ENCODE results near the gene FA2H.

FA2H gene

GRCh38 chr16:74743668-74744299 lies 30.8 kb downstream of the FA2H start:
- DNase-seq (ENCODE audit: low spot score) = peak; percentile 21

DNA sequence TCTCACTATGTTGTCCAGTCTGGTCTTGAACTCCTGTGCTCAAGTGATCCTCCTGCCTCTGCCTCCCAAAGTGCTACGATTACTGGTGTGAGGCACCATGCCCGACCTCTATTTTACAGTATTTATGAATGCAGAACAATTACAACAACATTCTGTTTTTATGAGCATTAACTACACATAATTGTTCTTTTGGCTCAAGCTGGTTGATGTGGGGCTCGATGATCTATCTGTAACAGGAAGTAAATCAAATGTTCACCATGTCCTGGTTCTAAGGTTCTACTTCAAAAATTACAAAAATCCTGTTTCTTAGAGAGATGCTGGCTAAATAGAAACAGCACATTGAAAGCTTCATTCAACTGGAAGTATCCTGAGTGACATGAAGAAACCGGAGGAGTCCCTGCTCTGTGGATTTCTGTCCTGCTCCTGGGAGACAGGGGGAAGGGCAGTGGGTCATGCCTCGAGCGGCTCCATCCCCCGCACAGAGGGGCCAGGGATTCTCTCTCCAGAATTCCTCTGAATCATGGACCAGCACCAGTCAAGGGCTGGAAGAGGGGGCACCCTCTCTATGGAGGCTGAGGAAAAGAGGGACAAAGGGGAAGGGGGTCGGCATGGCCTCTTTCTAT lies 31.5 kb downstream of the FA2H start:
- no peak for DNase-seq (ENCODE audit: low spot score)

- no peak for DNase-seq (ENCODE audit: low spot score)
Measured at GRCh38 chr16:74742051-74742481, 32.6 kb downstream of the FA2H start.

DNA sequence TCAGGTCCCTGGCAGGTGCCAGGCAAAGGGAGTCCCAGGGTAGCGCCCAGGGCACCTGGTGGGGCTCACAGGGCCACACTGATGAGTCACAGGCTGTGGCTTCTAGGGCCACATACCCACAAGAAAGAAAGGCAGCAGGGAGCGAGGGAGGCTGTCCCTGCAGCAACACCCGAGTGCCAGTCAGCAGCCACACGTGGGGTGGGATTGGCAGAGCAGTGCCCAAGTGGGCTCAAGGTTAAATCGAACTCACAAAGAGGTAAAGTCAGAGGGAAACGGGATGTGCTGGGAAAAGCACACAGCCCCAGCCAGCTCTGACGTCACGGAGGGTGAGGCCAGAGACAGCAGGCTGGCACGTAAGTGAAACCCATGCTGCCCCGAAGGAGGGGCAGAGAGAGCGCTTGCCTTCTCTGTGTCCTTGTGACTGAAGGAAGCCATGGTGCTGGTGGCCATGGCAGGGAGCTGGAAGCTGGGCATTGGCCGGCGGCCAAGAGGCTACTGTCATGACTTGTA lies 33.8 kb downstream of the FA2H start:
- DNase-seq (ENCODE audit: low spot score) = no peak

- DNase-seq (ENCODE audit: low spot score) = no peak
Measured at GRCh38 chr16:74739275-74739674, 35.3 kb downstream of the FA2H start.

GRCh38 chr16:74738816-74739215 lies 35.8 kb downstream of the FA2H start:
- DNase-seq (ENCODE audit: low spot score) = no peak

GRCh38 chr16:74738113-74738541 lies 36.5 kb downstream of the FA2H start:
- DNase-seq (ENCODE audit: low spot score) = no peak

DNA sequence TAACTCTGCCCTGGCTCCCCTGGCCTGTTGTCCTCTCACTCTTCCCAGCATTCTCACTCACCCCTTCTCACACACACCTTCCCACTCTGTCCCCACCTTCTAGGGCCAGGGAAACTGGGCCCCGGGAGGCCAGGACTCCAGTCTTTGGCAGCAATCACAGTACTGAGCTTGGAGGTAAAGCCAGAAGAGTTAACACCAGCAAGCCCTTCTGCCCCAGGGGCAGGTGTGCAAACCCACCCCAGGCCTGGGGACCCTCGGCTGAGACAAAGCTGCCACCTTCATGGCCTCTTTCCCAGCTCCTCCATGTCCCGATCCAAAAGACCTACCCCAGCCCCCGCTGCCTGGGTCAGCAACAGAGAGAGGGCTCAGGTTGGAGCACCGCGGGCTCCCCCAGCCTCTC lies 37.1 kb downstream of the FA2H start:
- no peak for DNase-seq (ENCODE audit: low spot score)

GRCh38 chr16:74736531-74737157 lies 38.0 kb downstream of the FA2H start:
- DNase-seq (ENCODE audit: low spot score) = no peak

DNA sequence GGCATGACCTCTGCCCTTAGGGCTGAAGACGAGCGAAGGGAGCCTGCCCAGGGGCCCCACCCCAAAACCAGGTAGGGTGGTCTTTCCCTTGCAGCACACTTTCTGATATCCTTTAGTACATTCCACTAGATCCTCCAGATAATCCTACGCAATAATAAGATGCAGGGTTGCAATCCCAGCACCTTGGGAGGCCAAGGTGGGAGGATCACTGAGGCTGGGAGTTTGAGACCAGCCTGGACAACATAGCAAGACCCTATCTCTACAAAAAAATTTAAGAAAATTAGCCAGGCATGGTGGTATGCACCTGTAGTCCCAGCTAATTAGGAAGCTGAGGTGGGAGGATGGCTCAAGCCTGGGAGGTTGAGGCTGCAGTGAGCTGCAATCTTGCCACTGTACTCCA lies 39.1 kb downstream of the FA2H start:
- no peak for DNase-seq (ENCODE audit: low spot score)

DNA sequence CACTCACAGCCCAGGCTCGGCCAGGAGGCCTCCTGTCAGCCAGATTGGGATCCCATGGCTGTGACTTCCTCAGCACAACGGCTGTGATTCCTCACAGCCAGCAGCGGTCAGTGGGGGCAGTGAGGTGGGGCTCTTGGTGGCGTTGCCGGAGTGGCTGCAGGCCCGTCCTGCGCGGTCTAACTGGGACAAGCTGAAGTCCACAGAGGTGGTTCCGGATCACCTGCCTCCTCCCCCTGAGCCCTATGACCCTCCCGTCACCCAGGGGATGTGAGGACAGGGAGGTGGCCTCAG lies 39.5 kb downstream of the FA2H start:
- DNase-seq (ENCODE audit: low spot score) = no peak

DNA sequence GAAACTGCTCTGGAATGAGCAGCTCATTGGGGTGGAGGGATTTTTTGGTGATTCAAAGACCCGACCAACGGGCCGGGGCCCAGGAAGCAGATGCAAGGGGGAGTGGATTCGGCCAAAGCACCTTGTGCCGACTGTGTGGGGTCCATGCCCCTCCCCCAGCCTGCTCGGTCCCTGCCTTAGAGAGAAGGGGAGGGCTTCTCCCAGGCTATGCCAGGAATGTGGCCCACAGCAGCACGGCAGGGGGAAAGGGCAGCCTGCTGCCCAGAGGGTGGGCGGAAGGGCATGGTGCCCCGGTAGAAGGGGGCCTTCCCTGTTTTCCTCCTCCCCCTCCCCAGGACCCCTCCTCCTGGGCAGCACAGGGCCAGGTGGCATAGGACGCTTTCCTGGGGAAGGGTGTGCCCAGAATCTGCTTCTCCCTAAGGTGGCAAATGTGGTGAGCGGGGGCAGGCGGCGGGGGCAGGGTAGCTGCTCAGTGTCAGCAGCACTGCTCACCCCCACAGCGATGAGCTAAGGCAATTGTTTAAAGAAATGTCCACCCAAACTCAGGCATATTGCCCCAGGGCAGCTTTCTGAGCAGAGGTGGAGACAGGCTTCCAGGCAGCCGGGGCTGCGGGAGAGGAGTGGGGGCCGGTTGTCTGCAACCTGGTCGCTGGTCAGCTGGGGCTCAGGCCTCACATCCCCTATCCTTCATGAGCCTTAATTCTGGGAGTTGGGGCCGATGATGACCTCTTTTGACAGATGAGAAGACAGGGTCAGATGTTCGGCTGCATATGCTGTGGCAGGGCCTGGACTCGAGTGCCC lies 40.1 kb downstream of the FA2H start:
- DNase-seq (ENCODE audit: low spot score) = no peak

DNA sequence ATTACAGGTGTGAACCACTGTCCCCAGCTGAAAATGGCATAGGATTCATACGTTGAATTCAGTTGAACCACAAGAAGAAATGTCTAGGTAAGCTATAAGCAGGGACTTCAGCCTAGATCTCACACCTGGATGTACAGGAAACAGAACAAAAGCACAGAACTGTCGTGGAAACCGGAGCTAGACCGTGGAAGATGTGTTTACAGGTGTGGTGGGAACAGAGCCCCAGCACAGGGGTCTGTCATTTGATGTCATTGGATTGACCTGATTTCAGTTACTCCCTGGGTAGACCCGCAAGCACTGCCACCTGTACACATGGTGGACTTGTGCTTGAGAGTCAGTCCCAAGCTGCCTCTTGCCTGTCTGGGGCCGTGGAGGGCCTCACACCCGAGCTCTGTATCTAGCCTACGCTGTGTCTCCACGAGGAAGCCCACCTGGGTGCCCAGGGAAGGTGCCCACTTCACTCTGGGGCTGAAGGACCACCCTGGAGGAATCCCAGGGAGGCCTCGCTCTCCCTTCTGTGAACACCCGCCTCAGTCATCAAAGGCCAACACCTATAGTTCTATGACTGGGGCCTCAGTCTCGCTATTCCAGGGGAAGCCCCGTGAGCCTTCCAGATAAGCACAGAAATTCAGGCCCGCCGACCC lies 41.8 kb downstream of the FA2H start:
- no peak for DNase-seq (ENCODE audit: low spot score)

GRCh38 chr16:74731853-74732477 lies 42.7 kb downstream of the FA2H start:
- DNase-seq (ENCODE audit: low spot score) = no peak

DNA sequence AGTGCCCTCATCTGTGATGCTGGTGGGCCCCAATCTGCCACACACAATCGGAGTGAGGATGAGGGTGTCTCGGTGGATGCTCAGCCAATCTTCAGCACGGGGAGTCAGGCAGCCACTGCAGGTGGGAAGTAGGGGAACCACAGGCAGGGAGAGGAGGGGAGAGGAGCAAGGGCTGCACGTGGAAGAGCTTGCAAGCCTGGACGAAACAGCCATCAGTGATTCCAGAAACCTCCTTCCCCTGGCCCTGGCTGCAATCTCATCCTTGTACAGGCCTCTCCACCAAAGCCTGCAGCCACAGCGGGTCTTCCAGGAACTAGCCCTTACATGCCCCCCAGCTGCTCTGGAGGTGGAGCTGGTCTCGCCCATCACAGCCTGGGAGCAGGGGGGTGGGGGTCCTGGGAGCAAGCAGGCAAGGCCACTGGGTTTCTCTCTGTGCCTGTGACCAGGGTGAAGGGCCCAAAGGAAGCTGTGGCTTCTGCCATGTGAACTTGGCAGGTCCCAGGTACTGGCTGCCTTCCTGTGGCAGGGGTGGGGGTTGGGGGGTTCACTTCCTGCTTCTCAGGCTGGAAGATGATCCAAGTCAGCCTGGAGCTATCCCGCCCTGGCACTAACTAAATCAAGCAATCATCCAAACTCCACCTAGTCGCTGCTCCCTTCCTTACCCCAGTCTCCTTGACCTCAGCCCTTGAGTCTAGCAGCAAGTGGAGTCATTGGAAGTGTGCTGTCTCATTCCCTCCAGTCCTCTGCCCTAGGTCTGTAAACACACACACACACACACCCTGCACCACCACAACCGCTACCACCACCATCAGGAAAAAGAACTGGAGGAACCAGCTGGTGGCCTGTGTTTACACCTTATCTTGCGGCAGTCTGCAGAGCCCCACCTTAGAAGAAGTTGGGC lies 44.6 kb downstream of the FA2H start:
- no peak for DNase-seq (ENCODE audit: low spot score)

DNA sequence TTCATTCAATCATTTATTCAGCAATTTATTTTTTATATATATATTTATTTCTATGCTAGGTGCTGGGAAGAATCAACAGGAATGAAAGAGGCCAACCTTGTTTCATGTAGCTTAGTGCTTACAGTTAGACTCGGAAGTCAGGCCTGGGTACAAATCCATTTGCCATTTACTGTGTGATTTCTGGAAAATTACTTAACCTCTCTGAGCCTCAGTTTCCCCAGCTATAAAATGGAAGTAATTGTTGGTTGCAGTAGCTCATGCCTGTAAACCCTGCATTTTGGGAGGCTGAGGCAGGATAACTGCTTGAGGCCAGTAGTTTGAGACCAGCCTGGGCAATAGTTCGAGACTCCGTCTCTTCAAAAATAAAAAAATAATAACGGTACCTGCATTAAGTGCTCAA lies 46.7 kb downstream of the FA2H start:
- no peak for DNase-seq (ENCODE audit: low spot score)

- no peak for DNase-seq (ENCODE audit: low spot score)
Measured at GRCh38 chr16:74726716-74727115, 47.9 kb downstream of the FA2H start.

DNA sequence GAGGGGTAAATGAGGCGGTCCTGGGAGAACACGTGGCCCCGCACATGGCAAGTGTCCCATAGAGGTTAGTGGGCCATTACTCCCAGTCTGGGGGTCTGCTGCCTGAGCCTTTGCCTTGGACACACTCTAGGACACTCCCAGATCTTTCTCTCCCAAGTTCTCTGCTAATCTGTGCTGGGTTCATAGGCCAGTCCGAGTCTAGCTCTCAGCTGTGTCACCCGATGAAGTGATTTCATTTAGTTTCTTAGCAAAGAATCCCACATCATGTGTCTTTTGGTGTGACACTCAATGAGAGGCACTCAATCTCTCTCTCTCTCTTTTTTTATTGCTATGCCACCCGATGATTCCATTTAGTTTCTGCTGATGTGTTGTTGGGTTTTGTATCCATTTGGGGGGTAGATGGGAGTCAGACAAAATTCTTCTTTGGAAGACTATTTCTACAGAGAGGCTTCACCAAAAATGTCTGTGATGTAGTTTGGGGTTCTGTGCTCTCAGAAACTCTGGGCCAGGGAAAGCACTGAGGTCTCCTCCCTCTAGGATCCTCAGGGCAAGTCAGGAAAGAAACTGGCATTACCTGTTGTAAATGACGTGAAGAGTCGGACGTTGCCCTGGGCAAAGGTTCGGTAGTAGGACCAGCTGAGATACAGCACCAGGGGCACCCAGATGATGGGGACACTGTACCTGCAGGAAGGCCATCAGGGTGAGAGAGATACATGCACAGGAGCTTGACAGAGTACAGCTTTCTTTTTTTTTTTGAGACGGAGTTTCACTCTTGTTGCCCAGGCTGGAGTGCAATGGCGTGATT lies 48.8 kb downstream of the FA2H start:
- no peak for DNase-seq (ENCODE audit: low spot score)

DNA sequence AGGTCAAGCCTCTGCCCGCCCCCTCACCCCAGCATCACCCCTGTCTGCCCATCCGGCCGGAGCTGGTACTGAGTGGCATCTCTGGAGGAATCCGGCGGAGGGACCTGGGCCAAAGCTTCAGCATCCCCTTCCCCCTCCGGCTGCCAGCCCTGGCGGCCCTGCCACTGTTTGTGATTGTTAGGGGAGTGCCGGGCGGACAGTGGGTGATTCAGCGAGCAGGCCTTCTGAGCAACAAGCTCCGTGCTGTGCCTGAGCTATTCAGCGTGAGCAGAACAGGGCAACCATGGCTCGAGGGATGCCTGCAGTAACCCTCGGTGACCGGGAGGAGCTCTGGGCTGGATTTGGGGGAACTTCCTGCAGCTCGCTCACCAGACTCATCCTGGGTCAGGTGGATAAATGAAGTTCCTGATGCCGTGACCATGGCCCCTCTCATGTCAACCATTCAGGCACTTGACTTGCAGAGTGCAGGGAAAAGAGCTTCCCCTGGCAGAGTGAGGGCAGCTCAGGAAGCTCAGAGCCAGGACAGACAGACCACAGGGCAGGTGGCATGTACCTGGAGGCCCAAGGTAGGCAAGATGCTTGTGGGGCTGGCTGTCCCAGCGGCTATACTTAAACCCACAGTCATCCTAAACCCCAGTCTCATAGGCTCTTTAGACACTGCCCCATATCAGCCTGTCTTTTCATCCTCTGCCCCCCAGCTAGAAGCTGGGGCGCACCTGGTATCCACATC lies 49.6 kb downstream of the FA2H start:
- DNase-seq (ENCODE audit: low spot score) = peak; percentile 45
